Common myeloid progenitor, CD34-positive (primary cell): ENCODE measurements around the gene HOXD13.

Source experiments
- CTCF ChIA-PET: fragments of 350-600 bp; sonication (Branson Sonifier 250); formaldehyde crosslinking; loops from one replicate; lab custom pipeline; 2021; ENCODE audit warnings: antibody characterized with exemption; lab: Charles Lee
- POLR2A ChIA-PET: fragments of 350-600 bp; sonication (Branson Sonifier 250); formaldehyde crosslinking; loops from one replicate; lab custom pipeline; 2021; ENCODE audit warnings: antibody characterized with exemption; lab: Charles Lee
- DNase-seq, 3 donors: peaks; one replicate each; pipeline versions ENCODE4 v3.0.0 to v3.0.0-alpha.2; 2013
- H3K27ac ChIP-seq, 2 experiments: 1 replicate in 1 of 2; 2 replicates in 1 of 2; pipeline ENCODE4 v1.7.0; 2013; ENCODE audit warnings: inconsistent platforms in 2 of 2, low read length in 2 of 2, mild to moderate bottlenecking in 2 of 2, low read depth in 1 of 2, moderate library complexity in 1 of 2; ENCODE audit not compliant: severe bottlenecking in 2 of 2, insufficient read depth in 1 of 2, poor library complexity in 1 of 2
- H3K27me3 ChIP-seq, 5 experiments: replicated peaks in 2 of 5; 1 replicate in 3 of 5; 2 replicates in 2 of 5; pipeline versions ENCODE4 v1.6.1 to v1.7.0; 2013; ENCODE audit warnings: low read length in 4 of 5, mild to moderate bottlenecking in 2 of 5, moderate library complexity in 2 of 5, inconsistent platforms in 1 of 5; ENCODE audit not compliant: insufficient read depth in 5 of 5, control insufficient read depth in 4 of 5
- H3K36me3 ChIP-seq, 4 experiments: 1 replicate in 2 of 4; 2 replicates in 2 of 4; pipeline versions ENCODE4 v1.6.1 to v1.7.0; 2013; ENCODE audit warnings: low read length in 3 of 4, control low read depth in 1 of 4, mild to moderate bottlenecking in 1 of 4; ENCODE audit not compliant: control insufficient read depth in 4 of 4, insufficient read depth in 4 of 4
- H3K4me1 ChIP-seq, 4 experiments: 1 replicate in 3 of 4; 2 replicates in 1 of 4; pipeline versions ENCODE4 v1.6.1 to v1.7.1; 2013; ENCODE audit warnings: low read length in 3 of 4, mild to moderate bottlenecking in 3 of 4, control low read depth in 1 of 4, inconsistent platforms in 1 of 4, moderate library complexity in 1 of 4; ENCODE audit not compliant: control insufficient read depth in 4 of 4, insufficient read depth in 4 of 4; ENCODE audit errors: control extremely low read depth in 1 of 4
- H3K4me3 ChIP-seq, 7 experiments: 1 replicate in 4 of 7; 2 replicates in 3 of 7; pipeline versions ENCODE4 v1.5.1 to v1.7.0; 2013; ENCODE audit warnings: mild to moderate bottlenecking in 7 of 7, low read length in 6 of 7, moderate library complexity in 6 of 7, inconsistent platforms in 2 of 7, low read depth in 2 of 7, control low read depth in 1 of 7; ENCODE audit not compliant: insufficient read depth in 4 of 7, control insufficient read depth in 1 of 7; ENCODE audit errors: extremely low read depth in 1 of 7
- H3K9me3 ChIP-seq, 5 experiments: 1 replicate in 4 of 5; 2 replicates in 1 of 5; pipeline versions ENCODE4 v1.6.1 to v1.7.1; 2013; ENCODE audit warnings: low read length in 4 of 5, mild to moderate bottlenecking in 2 of 5, inconsistent platforms in 1 of 5, low read depth in 1 of 5, moderate library complexity in 1 of 5; ENCODE audit not compliant: control insufficient read depth in 4 of 5, insufficient read depth in 2 of 5; ENCODE audit errors: control extremely low read depth in 1 of 5
- WGBS: methylation state at CpG from one replicate; pipeline ENCODE4 v1.1.5; 2013; ENCODE audit not compliant: insufficient coverage; 5-methylcytosine and 5-hydroxymethylcytosine counted together

Gene HOXD13

DNA sequence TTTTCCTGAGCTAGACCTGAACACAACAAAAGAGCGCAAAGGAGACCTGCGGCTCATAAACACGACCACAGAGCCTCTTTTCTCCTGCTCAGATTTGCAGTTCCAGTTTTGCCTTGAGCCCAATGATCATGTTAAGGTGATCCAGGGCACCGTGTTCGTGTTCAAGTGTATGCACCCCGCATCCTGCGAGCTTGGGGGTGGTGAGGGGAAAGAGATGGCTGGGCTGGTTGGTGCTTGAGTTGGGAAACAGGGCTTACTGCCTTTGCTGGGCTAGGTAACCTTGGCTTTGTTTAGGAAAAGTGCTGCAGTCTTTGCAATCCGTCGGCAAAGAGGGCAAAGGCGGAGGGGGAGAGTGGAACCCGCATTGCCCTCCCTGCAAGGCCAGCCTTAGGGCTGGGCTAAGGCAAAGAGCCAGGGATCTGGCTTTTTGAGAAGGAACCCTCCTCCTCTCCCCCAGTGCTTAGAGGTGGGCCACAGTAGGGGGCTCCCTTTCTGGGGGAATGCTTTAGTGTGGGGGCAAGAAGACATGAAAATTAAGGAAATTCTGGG lies 25.4 kb downstream of the HOXD13 start:
- peaks cover 0 to 12% (median 0%) of the 10 kb centered on the region in 5 experiments for H3K9me3 ChIP-seq
- DNase-seq: no peak
- ChIA-PET POLR2A (no interaction called here), CTCF (interaction anchor here (1.0 to 1.1 kb wide), 3 partner anchors 9 to 516 kb away, joined by 3 to 4 read pairs (median 3); no protein-coding TSS in a partner anchor)
- H3K27me3 ChIP-seq: peaks cover 19 to 100% (median 77%) of the 10 kb centered on the region in 5 experiments
- WGBS: 6% methylated on average over 11 of the region's 11 CpGs
- no peak overlapping the region for H3K27ac ChIP-seq
- H3K4me1 ChIP-seq: peaks cover 0 to 8% (median 8%) of the 10 kb centered on the region in 4 experiments
- no peak overlapping the region for H3K4me3 ChIP-seq
- H3K36me3 ChIP-seq: no peaks in the 10 kb centered on the region

DNA sequence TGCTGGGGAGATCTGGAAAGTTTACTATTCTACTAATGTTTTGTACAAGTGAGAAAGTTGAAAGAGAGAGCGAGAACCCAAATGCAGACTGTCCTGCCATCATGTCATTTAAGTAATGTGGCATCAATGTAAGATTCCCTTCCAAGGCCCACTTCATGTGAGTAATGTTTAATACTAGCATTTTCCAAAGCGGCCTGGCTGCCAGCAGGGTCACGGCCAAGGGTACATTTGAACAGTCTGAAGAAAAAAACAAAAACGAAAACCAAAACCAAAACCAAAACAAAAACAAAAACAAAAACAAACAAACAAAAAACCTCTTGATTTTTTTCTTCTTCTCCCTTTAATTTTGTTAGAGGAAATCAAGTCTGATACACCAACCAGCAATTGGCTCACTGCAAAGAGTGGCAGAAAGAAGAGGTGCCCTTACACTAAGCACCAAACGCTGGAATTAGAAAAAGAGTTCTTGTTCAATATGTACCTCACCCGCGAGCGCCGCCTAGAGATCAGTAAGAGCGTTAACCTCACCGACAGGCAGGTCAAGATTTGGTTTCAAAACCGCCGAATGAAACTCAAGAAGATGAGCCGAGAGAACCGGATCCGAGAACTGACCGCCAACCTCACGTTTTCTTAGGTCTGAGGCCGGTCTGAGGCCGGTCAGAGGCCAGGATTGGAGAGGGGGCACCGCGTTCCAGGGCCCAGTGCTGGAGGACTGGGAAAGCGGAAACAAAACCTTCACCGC lies 26.2 kb downstream of the HOXD13 start:
- peaks cover 16 to 100% (median 73%) of the 10 kb centered on the region in 5 experiments for H3K27me3 ChIP-seq
- H3K4me3 ChIP-seq: no peak overlapping the region
- no peak overlapping the region for H3K27ac ChIP-seq
- CTCF ChIA-PET: no interaction called here
- peaks cover 0 to 12% (median 0%) of the 10 kb centered on the region in 5 experiments for H3K9me3 ChIP-seq
- H3K4me1 ChIP-seq: peaks cover 0 to 12% (median 10%) of the 10 kb centered on the region in 4 experiments
- no peaks in the 10 kb centered on the region for H3K36me3 ChIP-seq
- DNase-seq: peak; percentile 63 to 78 (median 77)
- POLR2A ChIA-PET: no interaction called here
- WGBS: 8% methylated on average over 16 of the region's 24 CpGs

DNA sequence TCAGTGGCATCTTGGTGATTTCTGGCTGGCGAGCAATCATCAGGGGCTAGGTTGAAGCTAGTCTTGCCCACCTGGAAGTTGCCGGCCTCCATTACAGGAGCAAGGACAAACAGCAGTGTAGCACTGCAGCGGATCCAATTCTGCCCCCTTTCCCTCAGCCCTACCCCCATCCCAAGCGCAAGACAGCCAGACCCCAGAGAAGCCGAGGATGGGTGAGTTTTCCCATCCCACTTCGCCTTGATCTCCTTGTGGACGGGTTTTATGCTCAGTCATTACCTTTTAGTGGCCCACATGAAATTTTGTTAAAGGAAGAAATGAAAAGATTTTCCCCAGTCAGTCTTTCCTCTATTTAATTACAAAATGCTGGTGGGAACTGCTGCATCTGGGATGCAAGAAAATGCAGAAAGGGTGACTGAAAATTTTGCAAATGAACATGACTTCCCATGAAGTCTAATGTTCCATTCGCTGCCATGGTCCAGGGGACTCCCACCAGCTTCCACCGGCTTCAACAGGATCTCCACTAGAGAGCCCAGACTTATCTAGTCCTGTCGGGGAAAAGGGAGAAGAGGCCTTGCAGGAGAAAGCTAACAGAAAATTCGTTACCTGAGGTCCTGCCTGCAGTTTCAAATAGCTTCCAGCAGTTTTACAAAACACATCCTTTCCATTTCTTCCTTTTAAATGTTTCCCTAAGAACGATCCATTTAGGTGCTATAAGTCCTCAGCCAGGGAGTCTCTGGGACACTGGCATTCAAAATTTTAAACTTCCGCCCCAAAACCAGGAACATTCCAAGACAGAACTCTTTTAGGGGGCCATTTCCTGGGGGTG lies 28.1 kb downstream of the HOXD13 start:
- 11% methylated on average over 7 of the region's 13 CpGs for WGBS
- Histone ChIP-seq H3K4me3 (no peak overlapping the region), H3K4me1 (peaks cover 0 to 12% (median 10%) of the 10 kb centered on the region in 4 experiments), H3K36me3 (no peaks in the 10 kb centered on the region), H3K9me3 (peaks cover 0 to 9% (median 0%) of the 10 kb centered on the region in 5 experiments), H3K27ac (no peak overlapping the region), H3K27me3 (peaks cover 12 to 100% (median 72%) of the 10 kb centered on the region in 5 experiments)
- ChIA-PET CTCF (interaction anchor here (0.7 to 5.2 kb wide), 11 partner anchors 7 to 531 kb away, joined by 3 to 26 read pairs (median 5); no protein-coding TSS in a partner anchor), POLR2A (interaction anchor here (0.9 kb wide), 1 partner anchor 9 kb away, joined by 3 read pairs; no protein-coding TSS in a partner anchor)
- DNase-seq: no peak

DNA sequence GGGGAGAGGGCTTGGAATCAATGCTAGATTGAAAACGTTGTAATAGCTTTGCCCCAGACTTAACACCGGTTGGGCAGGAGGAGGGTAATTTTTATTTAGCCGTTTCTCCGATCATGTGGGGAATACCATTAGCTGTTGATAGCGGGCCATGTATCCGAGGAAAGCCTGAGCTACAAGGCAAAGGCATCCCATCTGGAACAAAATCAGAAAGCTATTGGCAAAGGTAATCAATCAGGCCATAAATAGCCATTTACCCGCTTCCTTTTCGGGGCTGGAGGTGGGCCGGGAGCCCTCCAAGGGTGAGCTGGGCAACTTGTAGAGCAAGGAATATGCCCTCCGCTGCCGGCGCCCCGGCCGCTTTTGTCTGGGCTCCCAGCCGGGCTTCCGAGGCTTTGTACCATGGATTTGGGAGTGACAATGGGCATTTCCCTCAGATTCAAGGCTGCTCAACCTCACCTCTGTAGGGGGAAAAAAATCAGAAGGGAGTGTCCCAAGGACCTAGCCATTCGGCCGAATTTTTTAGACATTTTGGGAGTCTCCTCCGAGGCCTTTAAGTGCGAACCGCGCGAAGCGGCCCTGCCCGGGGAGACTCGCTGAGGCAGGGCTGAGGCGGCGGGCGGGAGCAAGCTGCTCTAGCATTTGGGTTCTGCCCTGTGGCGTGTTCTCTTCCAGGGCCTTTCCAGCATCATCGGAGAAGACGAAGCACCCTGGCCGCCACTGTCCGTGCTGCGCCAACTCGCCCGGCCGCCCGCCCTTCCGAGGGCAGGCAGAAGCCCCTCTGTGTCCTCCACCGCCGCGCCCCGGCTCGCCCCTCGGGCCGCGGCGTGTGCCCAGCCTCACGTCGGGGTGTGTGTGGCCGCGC lies 28.9 kb downstream of the HOXD13 start:
- no peaks in the 10 kb centered on the region for H3K36me3 ChIP-seq
- no peak overlapping the region for H3K27ac ChIP-seq
- POLR2A ChIA-PET: no interaction called here
- DNase-seq: no peak
- H3K9me3 ChIP-seq: peaks cover 0 to 9% (median 0%) of the 10 kb centered on the region in 5 experiments
- 10% methylated on average over 45 of the region's 53 CpGs for WGBS
- H3K4me3 ChIP-seq: no peak overlapping the region
- H3K4me1 ChIP-seq: peaks cover 0 to 12% (median 10%) of the 10 kb centered on the region in 4 experiments
- H3K27me3 ChIP-seq: peaks cover 18 to 100% (median 73%) of the 10 kb centered on the region in 5 experiments
- CTCF ChIA-PET: interaction anchor here (1.0 to 5.2 kb wide), 9 partner anchors 8 to 531 kb away, joined by 3 to 26 read pairs (median 6); no protein-coding TSS in a partner anchor

DNA sequence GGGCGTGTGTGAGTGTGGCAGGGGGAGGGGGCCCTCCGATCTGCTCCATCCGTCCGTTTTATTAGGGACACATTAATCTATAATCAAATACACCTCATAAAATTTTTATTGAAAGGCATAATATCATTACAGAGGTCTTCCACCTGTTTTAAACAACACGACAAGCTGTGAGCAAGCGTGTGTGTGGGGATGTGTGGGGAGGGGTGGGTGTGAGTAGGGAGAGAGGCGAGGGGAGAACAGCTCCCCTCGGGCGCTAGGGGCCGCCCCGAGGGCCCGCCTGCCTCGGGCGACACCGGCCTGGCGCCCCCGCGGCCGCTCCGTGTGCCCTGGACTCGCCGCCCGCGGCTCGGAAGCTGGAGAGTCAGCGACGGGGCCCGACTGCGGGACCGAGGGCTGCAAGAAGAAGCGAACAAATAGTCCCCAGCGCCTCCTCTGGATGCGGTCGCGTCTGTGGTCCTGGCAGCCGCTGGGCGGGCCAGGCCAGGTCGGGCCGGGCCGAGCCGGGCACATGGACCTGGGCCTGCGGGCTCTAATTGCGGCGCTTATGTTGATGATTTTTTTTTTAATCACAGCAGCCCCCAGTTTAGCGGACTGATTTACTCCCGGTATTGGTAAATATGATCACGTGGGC lies 29.6 kb downstream of the HOXD13 start:
- Histone ChIP-seq H3K9me3 (peaks cover 0 to 3% (median 0%) of the 10 kb centered on the region in 5 experiments), H3K36me3 (no peaks in the 10 kb centered on the region), H3K27me3 (peaks cover 18 to 99% (median 71%) of the 10 kb centered on the region in 5 experiments), H3K4me3 (peak overlapping the region in 3 of 7 experiments; percentile 19 to 50 (median 45)), H3K27ac (no peak overlapping the region), H3K4me1 (peaks cover 0 to 12% (median 10%) of the 10 kb centered on the region in 4 experiments)
- no peak for DNase-seq
- CTCF ChIA-PET: interaction anchor here (0.6 to 5.2 kb wide), 7 partner anchors 10 to 1412 kb away, joined by 3 to 26 read pairs (median 5); no protein-coding TSS in a partner anchor
- POLR2A ChIA-PET: no interaction called here
- 4% methylated on average over 40 of the region's 47 CpGs for WGBS
